Measurements from ENCODE around the gene NGFR.
"Not testable (repeated sequence)": the region's sequence is repeated elsewhere in the genome, so short reads cannot be mapped to it uniquely, and the experiment has no call there.

Gene NGFR

DNA sequence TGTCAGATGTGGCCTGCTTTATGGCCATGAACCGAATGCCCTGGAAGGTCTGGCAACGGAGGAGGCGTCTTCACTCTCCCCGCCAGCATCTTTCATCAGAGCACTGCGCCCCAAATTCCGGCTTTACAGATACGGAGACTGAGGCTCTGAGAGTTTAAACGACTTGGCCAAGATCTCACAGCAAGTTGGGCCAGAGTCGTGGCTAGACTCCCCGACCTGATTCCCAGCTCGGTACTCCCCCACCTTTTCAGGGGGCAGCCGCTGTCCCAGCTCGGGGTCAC, 1.7 kb downstream of the NGFR start:
- DNase-seq: no peak

DNA sequence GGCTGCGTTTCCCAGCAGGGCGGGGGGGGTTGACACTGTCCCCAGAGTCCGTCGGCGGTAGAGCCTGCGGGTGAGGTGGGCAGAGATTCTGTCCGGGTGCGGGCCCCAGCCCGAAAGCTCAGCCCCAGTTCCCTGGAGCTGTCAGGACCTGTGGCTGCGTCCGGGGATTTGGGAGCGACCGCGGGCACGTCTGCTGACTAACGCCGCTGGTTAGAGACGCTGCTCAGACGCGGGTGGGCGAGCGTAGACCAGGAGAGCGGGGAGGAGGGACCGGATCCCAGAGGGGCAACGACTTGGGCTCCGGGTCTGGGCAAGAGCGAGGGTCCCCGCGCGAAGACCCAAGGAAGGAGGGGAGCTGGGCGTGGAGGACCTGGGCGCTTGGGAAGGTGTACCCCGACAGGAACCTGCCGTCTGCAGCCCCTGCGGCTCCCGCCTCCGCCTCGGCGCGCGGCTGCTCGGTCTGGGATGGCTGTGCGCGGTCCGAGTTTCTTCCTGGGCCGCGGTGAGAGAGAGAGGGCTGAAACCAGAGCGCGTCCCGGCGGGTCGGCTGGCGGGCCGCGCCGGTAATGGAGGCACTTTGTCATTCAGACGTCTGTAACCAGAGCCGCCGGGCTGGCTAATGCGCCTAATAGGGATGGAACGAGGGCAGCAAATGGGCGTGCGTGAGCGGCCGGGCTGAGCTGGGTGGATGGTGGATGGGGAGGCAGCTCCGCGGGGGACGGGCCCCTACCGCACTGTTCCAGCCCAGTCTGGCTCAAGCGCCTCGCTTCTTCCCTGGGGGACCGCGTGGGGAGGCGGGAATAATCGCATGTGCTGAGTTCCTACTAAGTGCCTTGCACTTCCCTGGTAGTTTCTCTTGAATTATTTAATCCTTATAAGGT, 2.3 kb downstream of the NGFR start:
- no peak for DNase-seq

DNA sequence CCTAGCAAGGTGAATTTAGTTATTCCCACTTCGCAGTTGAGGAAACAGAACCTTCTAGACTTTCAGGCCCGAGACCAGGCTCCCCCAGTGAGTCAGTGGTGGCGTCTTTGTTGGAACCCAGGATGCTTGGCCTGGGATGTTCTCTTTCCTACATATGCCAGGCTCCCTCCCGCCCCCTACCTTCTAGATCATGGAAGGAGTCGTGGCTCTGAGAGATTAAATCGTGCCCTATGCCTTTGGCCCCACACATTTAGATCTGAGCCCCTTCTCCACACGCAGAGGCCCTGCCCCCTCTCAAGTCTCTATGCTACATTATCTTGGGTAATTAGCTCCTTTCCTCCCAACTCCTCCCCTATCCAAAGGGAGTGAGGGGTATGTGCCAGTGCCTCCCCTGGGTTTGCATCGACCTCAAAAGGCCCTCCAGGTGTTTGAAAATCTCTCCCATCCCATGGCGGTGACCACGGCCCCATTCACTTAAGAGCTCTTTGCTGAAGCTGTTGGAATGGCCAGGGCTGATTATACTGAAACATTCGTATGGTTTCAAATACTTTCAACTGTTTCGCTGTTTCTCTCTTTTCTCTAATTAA, 3.0 kb downstream of the NGFR start:
- DNase-seq: no peak

- DNase-seq: no peak
Observed at GRCh38 chr17:49501496-49501895, 6.4 kb downstream of the NGFR start.

GRCh38 chr17:49502254-49502653, 7.2 kb downstream of the NGFR start:
- no peak for DNase-seq

DNA sequence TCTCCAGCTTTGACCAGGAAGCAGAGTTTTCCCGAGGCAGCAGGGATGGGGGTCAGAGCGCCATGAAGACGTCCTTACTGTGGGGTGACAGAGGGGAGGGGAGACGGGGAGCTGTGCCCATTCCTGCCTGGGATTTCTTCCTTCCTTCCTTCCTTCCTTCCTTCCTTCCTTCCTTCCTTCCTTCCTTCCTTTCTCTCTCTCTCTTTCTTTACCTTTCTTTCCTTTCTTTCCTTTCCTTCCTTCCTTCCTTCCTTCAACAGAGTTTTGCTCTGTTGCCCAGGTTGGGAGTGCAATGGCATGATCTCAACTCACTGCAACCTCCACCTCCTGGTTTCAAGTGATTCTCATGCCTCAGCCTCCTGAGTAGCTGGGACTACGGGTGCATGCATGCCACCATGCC, 7.6 kb downstream of the NGFR start:
- DNase-seq: not testable (repeated sequence)

- DNase-seq: no peak
Observed at GRCh38 chr17:49504369-49504768, 9.3 kb downstream of the NGFR start.

DNA sequence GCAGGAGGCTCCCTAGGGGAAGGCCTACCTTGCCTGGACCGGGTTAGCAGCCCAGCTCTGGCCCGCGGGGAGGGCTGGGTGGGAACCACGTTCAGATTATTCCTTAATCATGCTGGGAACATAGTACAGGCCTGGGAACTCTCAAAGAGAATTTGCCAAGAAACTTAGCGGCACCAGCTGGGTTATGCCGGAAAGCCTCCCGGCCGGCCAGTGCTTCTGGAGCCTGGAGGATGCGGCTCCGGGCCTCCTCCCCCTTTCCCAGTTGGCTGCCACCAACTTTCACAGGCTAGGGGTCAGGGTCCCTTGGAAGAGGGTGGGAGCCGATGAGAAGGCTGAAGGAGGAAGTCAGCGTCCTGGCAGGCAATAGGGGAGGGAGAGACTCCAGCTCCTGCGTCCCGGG, 10.8 kb downstream of the NGFR start:
- DNase-seq: no peak

DNA sequence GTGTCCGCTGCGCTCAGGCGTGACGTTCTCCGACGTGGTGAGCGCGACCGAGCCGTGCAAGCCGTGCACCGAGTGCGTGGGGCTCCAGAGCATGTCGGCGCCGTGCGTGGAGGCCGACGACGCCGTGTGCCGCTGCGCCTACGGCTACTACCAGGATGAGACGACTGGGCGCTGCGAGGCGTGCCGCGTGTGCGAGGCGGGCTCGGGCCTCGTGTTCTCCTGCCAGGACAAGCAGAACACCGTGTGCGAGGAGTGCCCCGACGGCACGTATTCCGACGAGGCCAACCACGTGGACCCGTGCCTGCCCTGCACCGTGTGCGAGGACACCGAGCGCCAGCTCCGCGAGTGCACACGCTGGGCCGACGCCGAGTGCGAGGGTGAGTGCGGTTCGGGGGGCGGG, 11.2 kb downstream of the NGFR start:
- no peak for DNase-seq

GRCh38 chr17:49508061-49508865, 13.2 kb downstream of the NGFR start:
- no peak for DNase-seq

DNA sequence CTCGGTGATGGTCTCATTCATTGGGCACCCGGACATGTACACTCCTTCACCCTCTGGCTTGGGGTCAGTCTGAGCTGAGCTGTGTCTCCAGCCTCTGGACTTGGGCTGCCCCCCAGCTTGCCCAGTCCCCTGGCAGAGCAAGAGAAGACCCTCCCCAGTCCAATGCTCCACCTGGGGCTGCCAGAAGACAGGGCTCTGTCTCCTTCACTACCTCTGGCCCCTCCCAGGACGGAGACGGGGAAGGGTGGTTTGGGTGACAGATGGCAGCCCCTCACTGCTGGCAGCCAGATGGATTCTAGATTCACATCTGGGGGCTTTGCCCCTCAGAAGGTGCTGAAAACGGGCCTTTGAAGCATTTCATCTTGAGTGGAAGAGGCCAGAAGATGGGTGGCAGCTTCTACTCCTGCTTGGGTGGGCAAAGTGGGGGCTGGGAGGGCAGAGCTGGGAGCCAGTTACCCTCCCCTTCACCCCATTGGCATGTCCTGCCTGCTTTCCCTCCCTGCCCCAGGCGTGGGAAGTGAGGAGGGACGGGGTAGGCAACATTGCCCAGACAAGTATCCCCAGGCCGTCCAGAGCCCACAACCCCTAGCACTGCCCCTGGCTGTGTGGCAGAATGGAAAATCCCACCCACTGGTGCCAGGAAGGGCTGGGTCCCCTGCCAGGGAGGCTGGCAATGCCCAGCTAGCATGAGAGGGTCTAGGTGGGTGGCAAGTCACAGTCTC, 13.9 kb downstream of the NGFR start:
- no peak for DNase-seq

DNA sequence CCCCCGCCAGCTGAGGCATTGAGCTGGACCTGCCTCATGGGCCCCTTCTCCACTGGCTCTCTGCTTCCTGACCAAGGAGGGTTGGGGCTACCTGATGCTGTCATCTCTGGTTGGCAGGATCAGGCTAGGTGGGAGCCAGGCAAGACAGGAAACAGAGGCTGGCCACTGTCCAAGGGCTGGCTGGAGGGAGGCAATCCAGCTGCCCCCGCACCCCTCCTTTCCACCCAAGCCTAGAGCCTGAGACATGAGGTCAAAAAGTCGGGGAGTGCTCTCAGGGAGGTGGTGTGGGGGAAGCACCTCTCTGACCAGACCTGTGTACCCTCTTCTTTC, 14.5 kb downstream of the NGFR start:
- DNase-seq: no peak

- no peak for DNase-seq
Observed at GRCh38 chr17:49510059-49510719, 15.1 kb downstream of the NGFR start.

DNA sequence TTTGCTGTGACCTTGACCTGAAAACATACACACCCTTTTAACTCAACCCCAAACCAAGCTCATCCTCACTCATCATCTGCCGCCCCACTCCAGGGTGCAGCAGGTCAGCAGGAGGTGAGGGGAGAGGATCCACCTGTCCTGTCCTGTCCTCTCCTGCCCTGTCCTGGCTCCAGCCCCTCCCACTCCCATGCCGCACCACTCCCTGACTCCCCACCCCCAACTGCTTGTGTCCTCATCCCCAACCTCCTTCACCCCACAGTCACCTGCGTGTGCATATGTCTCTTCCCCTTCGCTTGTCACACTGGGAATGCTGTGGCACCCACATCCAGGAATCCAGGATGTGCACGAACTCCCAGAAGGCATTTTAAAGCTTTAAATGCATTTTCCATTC, 15.6 kb downstream of the NGFR start:
- DNase-seq: no peak

DNA sequence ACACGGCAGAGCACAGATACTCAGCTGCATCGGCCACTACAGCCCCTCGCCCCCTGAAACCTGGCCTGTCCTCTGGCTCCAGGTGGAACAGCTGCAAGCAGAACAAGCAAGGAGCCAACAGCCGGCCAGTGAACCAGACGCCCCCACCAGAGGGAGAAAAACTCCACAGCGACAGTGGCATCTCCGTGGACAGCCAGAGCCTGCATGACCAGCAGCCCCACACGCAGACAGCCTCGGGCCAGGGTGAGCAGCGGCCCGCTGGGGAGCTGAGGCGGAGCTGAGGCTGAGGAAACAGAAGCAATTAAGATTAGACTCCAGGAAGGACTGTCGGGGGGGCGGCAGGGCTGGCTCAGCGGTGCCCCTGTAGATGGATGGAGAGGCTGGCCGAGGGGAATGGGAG, 16.7 kb downstream of the NGFR start:
- DNase-seq: no peak

GRCh38 chr17:49512296-49513043, 17.4 kb downstream of the NGFR start:
- no peak for DNase-seq

DNA sequence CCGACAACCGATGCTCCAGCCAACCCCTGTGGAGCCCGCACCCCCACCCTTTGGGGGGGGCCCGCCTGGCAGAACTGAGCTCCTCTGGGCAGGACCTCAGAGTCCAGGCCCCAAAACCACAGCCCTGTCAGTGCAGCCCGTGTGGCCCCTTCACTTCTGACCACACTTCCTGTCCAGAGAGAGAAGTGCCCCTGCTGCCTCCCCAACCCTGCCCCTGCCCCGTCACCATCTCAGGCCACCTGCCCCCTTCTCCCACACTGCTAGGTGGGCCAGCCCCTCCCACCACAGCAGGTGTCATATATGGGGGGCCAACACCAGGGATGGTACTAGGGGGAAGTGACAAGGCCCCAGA, 17.9 kb downstream of the NGFR start:
- no peak for DNase-seq

DNA sequence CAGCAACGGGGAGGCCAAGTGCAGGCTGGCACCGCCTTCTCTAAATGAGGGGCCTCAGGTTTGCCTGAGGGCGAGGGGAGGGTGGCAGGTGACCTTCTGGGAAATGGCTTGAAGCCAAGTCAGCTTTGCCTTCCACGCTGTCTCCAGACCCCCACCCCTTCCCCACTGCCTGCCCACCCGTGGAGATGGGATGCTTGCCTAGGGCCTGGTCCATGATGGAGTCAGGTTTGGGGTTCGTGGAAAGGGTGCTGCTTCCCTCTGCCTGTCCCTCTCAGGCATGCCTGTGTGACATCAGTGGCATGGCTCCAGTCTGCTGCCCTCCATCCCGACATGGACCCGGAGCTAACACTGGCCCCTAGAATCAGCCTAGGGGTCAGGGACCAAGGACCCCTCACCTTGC, 18.5 kb downstream of the NGFR start:
- DNase-seq: no peak

GRCh38 chr17:49514071-49514721, 19.1 kb downstream of the NGFR start:
- DNase-seq: no peak

GRCh38 chr17:49515196-49515770, 20.2 kb downstream of the NGFR start:
- no peak for DNase-seq

DNA sequence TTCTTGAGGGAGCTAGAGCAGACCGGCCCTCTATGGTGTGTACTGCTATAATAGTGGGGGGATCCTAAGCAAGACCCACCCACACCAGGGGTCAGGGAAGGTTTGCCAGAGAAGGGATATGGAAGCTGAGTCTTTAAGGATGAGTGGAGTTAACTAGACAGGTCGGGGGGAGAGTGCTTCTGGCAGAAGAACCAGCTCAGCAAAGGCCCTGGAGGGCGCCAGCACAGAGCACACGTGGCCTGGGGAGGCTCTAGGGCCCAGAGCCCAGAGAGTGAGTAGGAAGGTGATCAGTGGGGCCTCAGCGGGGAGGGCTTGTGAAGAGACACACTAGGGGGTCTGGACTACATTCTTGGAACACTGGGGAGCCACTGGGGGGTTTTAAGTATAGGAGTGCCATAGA, 21.1 kb downstream of the NGFR start:
- DNase-seq: no peak

Data from NCI-H187 treated with DMSO at 0.1 percent for 48 hours (cell line).